Occipital lobe (tissue), 2 donors: ENCODE results near the gene CCS. TPM values are rescaled to one million over a fixed set of nuclear protein-coding genes. Genes with fewer than 3 reads are reported as not detected.
"Not testable (repeated sequence)": the region's sequence is repeated elsewhere in the genome, so short reads cannot be mapped to it uniquely, and the experiment has no call there.

Experiments
- DNase-seq: peaks from one replicate; lab custom pipeline; 2025; lab: John Stamatoyannopoulos, UW
- total RNA-seq: library from RNA; depleted of rRNA; stranded (reverse); fragments of >200 nt; gene quantifications from one replicate; pipeline ENCODE4 v1.2.3, GENCODE V29; 2014

Gene CCS
- total RNA-seq, 1 donor from 2014 or later: 22.0 TPM

- DNase-seq: no peak
Observed at GRCh38 chr11:66626382-66626781, 33.4 kb downstream of the CCS start.

GRCh38 chr11:66626926-66627325 is 33.9 kb downstream of the CCS start:
- DNase-seq: no peak

GRCh38 chr11:66628061-66628603 is 35.1 kb downstream of the CCS start:
- no peak for DNase-seq

GRCh38 chr11:66629356-66629755 is 36.4 kb downstream of the CCS start:
- DNase-seq: no peak

GRCh38 chr11:66631883-66632282 is 38.9 kb downstream of the CCS start:
- DNase-seq: no peak

- DNase-seq: no peak
Observed at GRCh38 chr11:66632952-66633351, 40.0 kb downstream of the CCS start.

- no peak for DNase-seq
Observed at GRCh38 chr11:66636411-66636810, 43.4 kb downstream of the CCS start.

GRCh38 chr11:66637557-66638176 is 44.7 kb downstream of the CCS start:
- no peak for DNase-seq

- DNase-seq: peak; percentile 98
Observed at GRCh38 chr11:66638177-66639065, 45.4 kb downstream of the CCS start, which contains the start of gene RBM4. Gene RBM4 (plus strand): TSS chr11:66638703. CDS start chr11:66639712, 1,009 bp downstream.

- no peak for DNase-seq
Observed at GRCh38 chr11:66639066-66639813, 46.3 kb downstream of the CCS start.

- DNase-seq: not testable (repeated sequence)
Observed at GRCh38 chr11:66639814-66640340, 46.9 kb downstream of the CCS start.

GRCh38 chr11:66641834-66642233 is 48.8 kb downstream of the CCS start:
- no peak for DNase-seq

GRCh38 chr11:66643745-66644437 is 50.9 kb downstream of the CCS start:
- DNase-seq: no peak

GRCh38 chr11:66646828-66647227 is 53.8 kb downstream of the CCS start:
- DNase-seq: no peak

- DNase-seq: no peak
Observed at GRCh38 chr11:66649903-66650302, 56.9 kb downstream of the CCS start.

- no peak for DNase-seq
Observed at GRCh38 chr11:66651016-66651415, 58.0 kb downstream of the CCS start.

GRCh38 chr11:66652651-66653050 is 59.7 kb downstream of the CCS start:
- no peak for DNase-seq

GRCh38 chr11:66653123-66653522 is 60.1 kb downstream of the CCS start:
- no peak for DNase-seq
